ENCODE data around the gene NPR1.
A peak's percentile ranks its signal among the peaks of the same experiment; 100 is the strongest.
"Not testable (repeated sequence)": the region's sequence is repeated elsewhere in the genome, so short reads cannot be mapped to it uniquely, and the experiment has no call there.

NPR1 gene

DNA sequence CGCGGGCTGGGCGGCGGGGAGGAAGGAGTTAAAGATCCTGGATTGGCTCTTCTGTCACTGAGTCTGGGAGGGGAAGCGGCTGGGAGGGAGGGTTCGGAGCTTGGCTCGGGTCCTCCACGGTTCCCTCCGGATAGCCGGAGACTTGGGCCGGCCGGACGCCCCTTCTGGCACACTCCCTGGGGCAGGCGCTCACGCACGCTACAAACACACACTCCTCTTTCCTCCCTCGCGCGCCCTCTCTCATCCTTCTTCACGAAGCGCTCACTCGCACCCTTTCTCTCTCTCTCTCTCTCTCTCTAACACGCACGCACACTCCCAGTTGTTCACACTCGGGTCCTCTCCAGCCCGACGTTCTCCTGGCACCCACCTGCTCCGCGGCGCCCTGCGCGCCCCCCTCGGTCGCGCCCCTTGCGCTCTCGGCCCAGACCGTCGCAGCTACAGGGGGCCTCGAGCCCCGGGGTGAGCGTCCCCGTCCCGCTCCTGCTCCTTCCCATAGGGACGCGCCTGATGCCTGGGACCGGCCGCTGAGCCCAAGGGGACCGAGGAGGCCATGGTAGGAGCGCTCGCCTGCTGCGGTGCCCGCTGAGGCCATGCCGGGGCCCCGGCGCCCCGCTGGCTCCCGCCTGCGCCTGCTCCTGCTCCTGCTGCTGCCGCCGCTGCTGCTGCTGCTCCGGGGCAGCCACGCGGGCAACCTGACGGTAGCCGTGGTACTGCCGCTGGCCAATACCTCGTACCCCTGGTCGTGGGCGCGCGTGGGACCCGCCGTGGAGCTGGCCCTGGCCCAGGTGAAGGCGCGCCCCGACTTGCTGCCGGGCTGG lies at the start of gene NPR1:
TSS of gene NPR1 (plus strand) at position 170 of the 818 bp plus-strand sequence. CDS start at position 591, 421 bp downstream.
- peak; percentile 20 for DNase-seq

- no peak for DNase-seq
Observed at GRCh38 chr1:153629343-153629665, 49.2 kb upstream of the NPR1 start.

GRCh38 chr1:153629971-153630370 lies 48.5 kb upstream of the NPR1 start:
- no peak for DNase-seq

GRCh38 chr1:153630384-153630783 lies 48.1 kb upstream of the NPR1 start:
- no peak for DNase-seq

DNA sequence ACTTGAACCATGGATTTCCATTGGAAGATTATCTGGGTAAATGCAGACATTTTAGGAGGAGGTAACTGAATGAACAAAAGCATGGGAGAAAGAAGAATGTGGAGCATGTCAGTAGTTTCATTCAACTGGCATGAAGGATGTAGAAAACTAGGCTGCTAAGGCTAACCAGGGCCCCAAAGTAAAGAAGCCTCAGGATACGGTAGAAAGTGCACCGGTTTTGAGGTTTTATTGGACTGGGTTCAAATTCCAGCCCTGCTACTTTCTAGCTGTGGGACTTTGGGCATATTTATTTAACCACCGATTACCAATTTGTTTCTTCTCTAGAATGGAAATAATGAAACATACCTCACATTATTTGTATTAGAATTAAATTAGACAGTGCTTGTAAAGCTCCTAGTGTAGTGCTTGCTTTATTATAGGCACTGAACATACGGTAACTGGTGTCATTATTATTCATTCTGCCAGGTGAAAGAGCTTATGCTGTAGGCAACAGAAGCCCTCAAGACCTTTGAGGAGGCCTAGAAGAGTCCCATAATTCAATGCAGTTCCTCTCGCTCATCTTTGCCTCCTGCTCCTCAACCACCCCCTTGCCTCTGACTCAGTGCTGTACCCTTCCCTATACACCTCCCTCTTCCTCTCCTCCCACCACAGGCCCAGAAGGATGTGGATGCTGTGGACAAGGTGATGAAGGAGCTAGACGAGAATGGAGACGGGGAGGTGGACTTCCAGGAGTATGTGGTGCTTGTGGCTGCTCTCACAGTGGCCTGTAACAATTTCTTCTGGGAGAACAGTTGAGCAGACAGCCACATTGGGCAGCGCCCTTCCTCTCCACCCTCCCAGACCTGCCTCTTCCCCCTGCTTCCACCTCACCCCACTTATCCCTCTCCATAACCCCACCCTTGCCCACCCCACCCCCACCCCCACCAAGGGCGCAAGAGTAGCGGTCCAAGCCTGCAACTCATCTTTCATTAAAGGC lies 47.2 kb upstream of the NPR1 start:
- DNase-seq: no peak

DNA sequence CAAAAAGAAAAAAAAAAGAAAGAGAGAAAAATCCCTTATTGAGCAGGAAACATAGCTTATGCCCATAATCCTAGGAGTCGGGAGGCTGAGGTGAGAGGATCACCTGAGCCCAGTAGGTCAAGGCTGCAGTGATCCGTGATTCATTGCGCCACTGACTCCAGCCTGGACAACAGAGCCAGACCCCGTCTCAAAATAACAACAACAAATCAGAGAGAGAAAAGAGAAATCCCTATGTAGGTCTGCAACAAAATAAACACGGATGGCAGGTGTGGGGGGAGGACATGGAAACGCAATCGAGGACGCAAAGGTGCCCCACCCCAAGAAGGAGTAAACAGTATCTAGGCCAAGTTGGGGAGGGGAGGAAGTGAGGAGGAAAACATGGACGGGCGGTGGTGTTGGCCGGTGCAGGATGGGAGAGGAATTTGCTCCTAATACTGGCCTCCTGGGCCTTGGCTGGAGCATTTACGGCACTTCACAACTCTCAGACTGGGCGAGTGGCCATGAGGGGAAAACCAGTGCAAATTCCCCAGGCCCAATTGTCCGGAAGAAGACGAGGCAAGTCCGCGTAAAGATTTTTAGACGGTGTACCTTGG lies 45.2 kb upstream of the NPR1 start:
- no peak for DNase-seq

DNA sequence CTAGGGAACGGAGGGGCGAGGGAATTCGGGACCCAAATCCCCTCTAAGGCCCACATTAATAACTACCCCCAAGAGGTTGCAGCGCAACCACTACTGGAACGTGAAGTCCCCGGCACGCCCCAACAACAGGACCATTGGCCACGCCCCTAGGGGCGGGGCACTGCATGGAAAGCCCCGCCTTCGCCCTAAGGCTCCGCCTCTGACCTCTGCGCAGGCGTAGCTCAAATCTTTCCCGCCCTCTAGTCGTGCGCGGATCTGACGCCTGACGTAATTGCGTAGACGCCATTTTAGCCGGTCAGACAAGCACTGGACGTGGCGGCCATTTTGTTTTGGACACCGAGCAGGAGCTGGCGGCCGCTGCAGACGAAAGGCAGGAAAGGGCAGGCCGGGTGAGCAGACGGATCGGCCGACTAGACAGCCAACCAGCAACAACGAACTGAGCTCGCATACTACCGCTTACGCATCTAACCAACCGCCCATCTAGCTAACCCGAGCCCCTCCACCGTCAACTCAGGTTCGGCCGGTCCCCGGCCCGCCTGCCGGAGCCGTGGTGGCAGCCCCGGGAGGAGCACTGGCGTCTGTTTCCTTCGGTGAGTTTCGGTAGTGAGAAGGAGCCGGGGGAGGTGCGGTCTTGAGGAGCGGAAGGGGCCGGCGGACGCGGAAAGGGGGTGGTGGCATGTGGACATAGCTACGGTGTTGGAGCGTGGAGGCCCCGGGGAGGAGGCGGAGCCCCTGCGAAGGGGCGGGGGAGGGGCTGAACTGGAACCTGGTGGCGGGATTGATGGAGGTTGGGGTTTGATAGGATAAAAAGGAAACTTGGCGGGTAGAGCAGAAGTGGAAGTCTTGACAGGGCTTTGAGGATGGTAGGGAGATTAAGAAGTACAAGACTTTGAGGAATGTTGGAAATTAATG lies 44.5 kb upstream of the NPR1 start, which contains the start of gene CHTOP:
TSS of gene CHTOP (plus strand) at position 313 of the 912 bp plus-strand sequence. CDS start 2,523 bp downstream, outside the sequence.
- peak; percentile 98 for DNase-seq

DNA sequence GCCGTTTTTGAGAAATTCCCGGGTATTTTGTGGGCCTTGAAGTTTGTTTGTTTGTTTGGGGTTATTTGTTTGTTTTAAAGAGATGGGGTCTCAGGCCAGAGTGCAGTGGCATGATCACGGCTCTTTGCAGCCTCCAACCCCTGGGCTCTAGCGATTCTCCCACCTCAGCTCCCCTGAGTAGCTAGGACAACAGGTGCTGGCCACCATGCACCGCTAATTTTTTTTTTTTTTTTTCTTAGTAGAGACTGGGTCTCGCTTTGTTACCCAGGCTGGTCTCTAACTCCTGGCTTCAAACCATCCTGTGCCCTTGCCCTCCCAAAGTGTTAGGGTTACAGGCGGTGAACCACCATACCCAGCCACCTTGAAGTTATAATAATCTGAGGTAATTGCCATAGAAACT lies 42.6 kb upstream of the NPR1 start:
- no peak for DNase-seq

GRCh38 chr1:153636312-153636711 lies 42.2 kb upstream of the NPR1 start:
- DNase-seq: no peak

DNA sequence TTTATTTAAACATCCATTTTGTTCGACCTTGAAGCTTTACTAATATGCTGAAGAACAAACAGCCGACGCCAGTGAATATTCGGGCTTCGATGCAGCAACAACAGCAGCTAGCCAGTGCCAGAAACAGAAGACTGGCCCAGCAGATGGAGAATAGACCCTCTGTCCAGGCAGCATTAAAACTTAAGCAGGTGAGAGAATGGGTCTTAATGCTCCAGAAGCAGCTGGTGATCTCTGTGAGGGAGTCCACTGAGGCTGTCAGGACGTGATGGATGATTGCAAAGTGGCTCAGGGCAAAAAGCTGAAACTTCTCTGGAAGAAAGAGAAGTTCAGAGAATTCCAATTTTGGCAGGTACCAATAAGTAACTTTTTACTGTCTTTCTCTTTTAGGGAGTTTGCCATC lies 40.2 kb upstream of the NPR1 start:
- no peak for DNase-seq

- DNase-seq: no peak
Observed at GRCh38 chr1:153639280-153639679, 39.2 kb upstream of the NPR1 start.

- DNase-seq: not testable (repeated sequence)
Observed at GRCh38 chr1:153640213-153640612, 38.3 kb upstream of the NPR1 start.

DNA sequence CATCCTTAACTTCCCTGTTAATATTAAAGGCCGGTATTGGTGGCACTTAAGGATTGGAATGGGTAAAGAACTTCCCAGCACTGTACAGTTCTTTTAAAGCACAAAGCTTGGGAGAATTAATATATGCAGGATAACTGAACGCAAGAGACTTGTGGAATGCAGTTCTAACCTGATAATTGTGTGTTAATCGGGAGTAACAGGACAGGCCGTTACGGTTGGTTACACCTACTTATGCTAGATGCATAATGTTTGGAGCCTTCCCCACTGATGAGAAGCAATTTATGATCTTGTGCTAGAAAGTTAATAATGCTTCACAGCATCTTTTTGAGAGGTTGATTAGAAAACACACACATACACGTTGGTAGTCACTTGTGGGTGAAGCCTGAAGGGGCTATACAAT lies 37.6 kb upstream of the NPR1 start:
- no peak for DNase-seq

DNA sequence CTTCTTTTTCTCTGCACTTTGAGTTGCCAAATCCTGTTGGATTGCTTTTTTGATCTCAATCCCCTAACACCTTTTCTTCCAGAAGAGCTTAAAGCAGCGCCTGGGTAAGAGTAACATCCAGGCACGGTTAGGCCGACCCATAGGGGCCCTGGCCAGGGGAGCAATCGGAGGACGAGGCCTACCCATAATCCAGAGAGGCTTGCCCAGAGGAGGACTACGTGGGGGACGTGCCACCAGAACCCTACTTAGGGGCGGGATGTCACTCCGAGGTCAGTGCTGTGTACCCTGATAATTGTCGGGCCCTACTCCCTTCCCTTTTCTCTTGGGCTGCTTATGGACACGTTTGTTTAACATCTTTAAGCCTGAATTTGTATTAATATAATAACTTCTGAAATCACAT lies 36.3 kb upstream of the NPR1 start:
- DNase-seq: no peak

GRCh38 chr1:153643100-153643499 lies 35.4 kb upstream of the NPR1 start:
- DNase-seq: no peak

- no peak for DNase-seq
Observed at GRCh38 chr1:153643816-153644215, 34.7 kb upstream of the NPR1 start.

DNA sequence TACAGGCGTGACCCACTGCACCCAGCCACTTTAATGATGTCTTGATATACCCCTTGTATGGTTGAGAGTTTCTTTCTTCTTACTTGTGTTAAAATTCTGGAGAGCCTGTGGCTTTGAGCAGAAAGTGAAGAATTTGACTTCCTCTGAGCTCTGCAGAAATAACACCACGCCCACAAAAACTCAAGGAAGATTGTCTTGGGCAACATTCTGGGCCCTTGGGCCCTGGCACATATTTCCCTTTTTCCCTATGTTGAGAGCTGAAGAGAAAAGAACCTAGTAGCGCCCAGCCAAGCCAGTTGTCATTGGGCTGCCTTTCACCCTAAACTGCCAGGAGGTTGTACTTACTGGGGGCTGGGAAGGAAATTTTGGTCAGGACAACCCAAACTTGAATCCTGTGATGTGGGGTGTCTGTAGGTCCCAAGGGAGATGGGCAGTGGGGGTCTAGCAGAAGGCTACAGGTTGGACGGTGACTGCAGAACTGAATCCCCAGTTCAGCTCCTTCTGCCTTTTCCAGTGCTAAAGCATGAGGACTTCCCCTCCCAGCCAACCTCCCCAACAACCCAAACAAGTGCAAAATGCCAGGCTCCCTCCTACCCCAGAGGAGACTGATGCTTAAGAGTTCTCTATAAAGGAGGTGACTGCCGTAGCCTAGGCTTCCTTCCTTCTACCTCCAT lies 31.7 kb upstream of the NPR1 start:
- DNase-seq: no peak

GRCh38 chr1:153647346-153647714 lies 31.2 kb upstream of the NPR1 start:
- no peak for DNase-seq

DNA sequence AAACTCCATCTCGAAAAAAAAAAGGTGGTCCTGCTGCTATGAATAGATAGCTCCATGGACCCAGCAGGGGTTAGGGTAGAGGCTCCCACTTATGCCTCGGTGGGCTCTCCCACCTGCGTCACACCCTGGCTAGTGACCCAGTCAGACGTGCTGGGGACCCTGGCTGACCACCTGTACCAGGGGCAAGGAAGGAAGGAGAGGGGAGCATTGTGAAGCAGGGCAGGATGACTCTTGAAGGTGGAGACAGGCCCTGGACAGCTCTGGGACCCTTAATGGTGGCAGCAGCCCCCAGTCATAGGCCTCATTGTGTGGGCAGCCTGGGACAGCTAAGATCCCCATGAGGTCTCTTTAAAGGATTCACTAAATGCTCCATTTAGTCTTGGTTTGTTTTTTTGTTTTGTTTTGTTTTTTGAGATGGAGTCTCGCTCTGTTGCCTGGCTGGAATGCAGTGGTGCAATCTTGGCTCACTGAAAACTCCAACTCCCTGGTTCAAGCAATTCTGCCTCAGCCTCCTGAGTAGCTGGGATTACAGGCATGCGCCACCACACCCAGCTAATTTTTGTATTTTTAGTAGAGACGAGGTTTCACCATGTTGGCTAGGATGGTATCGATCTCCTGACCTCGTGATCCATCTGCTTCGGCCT lies 30.4 kb upstream of the NPR1 start:
- no peak for DNase-seq

DNA sequence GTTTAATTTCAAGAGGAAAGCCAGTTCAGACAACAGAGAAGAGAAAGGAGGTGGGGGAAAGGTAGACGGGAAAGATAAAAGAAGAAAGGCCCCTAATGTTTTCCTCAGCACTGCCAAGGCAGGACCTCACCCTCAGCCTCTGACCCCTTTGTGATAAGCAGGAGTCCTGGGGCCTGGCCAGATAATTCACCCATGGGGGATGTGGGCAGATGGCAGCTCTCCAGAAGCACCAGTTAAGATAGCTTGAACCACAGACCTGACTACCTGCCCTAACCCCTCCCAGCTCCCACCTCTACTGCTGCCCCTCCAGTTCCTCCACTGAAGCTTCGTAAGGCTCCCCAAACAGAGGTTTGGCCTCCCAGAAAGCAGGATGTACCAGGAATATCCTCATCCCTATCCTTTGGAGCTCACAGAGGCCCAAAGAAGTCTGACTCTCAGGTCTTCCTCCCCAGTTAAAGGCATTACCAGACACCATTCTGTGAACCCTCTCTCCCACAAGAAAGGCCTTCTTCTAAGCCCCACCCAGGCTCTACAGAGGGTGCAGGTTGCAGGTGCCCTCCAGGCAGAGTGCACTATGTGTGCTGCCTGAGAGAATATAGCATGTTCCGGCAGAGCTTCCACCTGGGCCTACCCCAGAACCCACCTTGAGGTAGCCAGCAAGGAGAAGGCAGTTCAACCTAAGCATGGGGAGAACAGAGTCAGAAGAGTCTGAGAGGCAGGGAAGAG lies 29.2 kb upstream of the NPR1 start:
- no peak for DNase-seq

DNA sequence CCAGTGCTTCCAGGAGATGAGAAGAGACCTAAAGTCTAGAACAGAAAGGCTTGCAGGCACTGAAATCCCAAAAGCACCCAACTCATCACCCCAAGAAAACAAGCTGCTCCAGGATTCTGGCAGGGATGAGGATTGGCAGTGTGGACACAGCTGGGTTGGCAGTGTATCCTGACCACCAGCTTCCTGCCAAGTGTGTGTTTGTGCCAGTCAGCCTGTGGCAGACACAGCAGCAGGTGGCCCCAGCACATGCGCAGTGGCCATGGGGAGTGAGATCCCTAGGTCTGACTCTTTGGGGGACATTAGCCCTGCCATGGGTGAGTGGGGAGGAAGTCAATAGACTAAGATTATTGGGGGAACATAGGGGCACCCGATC lies 28.6 kb upstream of the NPR1 start:
- no peak for DNase-seq

Measured in fibroblast of skin of right biceps (primary cell).